GM18520 (cell line): ENCODE results near the gene RASGRP2.

Experiments used
- ATAC-seq: cut with Tn5 transposase; IDR thresholded peaks from one replicate; pipeline ENCODE4 v1.9.1; 2021; ENCODE audit not compliant: unreplicated experiment

The RASGRP2 gene

DNA sequence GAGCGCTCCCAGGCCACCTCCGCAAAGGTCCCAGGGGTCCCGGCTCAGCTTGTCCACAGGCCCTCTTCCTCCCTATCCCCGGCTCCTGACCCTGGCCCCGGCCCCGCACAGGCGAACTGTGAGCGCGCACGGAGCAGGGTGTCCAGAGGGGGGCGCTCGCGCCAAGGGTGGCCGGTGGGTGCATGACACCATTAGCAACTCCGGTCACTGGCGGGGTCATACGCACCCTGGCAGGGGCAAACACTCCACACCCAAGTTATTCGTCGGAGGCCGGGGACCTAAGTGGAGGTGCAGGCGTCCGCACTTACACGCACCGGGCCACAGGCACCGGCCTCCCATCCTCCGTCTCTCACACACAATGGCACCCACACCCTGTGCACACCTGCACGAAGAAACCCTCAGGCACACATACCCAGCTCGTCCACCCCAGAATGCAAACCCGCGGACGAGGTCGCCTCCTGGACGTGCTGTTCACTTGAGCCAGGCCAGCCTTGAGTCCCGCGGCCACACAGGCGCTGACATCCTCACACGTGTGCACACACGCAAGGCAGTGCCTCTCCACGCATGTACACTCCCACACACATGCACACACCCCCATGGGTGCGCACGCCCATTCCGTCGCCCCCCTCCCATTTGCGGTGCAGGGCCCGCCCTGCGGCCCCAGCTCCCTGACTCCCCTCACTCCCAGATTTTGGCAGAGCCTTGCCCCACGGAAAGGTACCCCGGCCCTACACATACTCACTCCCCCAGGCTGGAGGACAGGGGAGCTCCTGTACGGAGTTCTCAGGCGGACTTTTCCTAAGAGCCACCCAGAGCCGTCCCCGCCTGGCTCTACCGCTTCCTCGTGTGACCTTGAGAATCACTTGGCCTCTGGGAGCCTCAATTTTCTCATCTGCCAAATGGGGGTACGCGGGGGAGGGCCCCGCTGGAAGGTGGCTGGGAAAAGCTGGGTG, at the start of gene RASGRP2:
TSS of gene RASGRP2 (minus strand) at position 552 of the 953 bp plus-strand sequence. CDS start 1,276 bp downstream, outside the sequence.
- ATAC-seq = no peak

- ATAC-seq = no peak
Observed at GRCh38 chr11:64792482-64792881, 48.5 kb upstream of the RASGRP2 start.

- ATAC-seq = no peak
Observed at GRCh38 chr11:64791781-64792291, 47.9 kb upstream of the RASGRP2 start.

GRCh38 chr11:64790205-64791095, 46.5 kb upstream of the RASGRP2 start:
- ATAC-seq = no peak

DNA sequence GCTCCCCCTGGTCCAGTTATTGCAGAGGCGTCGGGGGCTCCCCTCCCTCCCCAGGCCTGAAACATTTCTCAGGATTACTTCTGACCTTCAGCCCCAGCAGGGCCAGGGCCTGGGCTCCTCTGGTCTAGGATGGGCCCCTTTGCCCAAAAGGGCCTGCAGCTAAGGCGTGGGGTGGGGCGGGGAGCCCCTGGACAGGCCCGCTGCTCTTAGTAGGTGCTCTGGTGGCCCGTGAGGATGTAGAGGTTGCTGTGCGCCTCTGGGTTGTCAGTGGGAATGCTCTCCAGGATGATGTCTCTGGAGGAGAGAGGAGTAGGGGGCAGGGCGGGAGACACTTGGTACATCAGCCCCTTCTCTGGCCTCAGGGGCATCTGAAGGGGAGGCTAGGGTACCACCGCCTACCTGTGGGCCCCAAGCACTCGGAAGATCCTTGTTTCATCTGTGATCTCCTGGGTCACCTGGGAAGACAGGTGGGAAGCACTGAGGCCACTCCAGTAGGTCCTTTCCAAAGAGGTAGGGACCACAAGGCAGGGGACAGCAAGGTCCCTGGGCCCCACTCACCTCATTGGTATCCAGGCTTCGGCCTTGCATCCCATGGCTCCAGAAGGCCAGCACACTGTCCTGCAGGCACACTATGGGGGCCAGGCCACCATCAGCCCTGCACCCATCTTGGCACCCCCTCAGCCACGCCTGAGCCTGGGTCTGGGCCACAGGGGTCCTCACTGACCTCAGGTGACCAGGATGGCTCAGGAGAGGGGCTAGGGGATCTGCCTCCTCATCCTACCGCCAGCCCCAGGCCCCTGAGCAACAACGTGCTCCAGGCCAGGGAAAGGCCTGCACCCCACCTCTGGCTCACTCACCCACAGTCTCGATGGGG, 45.6 kb upstream of the RASGRP2 start:
- ATAC-seq = no peak

DNA sequence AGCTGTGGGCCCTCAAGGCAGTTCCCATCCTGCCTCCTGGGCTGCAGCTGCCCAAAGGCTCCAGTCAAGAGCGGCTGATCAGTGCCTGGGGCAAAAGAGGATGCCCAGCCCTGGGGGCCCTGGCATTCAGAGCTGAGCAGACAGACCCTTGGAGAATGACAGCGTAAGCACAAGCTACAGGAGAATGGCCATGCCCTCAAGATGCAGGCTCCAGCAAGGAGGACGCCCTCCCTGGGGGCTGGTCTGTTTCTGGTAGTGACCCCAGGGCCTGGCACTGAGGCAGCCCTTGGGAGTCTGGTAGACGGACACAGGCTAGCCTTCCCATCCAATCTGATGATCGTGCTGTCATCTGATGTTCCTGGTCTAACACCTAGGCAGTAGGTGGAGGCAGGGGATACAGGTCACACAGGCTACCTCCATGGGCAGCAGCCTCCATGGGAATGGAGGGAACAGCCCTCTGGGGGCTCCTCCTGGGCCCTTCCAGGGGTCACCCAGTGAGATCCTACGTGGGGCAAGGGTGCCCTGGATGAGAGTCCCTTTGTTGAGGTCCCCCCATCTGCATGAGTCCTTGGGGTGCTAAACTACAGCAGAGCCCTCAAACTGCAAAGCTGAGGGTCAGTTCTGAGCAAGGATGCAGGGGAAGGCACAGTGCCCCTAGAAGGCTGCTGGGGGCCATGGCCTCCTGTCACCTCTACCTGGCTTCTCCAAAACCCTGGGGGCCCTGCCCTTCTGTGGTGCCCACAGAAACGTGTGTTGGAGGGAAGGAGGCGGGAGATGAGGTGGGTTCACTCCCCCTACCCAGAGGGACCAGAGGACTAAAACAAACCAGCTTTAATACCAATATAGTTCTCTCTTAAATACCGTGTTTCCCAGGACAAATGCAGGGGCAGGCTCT, 44.6 kb upstream of the RASGRP2 start:
- no peak for ATAC-seq

DNA sequence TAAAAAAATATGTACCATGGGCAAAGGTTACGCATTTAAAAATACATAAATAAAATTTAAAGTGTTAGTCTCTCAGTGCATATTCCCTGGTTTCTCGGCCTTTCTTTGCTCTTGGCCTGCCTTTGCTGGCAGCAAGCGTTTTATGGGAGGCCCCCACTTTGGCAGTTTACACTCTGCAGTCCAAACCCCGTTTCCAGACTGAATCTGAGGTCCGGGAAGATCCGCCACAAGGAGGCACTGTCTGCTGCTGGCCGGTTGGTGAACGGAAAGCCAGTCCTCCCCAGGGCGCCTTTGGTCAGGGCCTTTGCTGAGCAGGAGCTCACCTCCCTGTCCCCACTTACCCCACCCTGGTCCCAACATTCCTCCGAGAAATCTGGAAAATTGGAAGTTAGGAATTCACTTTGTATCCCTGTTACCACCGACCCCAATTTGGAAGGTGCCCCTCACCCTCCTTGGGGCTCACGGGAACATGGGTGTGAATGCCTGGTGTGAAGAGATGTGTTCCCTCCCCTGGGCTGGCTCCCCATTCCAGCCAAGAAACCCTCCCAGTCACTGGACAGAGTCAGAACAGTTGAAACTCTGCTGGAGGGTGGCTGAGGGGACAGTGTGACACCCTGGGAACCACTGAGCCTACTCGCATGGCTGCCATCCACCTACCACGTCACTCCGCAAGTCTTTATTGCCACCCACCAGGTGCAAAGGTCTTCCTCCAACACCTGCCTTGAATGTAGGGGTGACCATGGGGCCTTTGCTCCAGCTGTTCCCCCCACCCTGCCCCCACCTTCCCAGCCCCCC, 43.8 kb upstream of the RASGRP2 start:
- ATAC-seq = no peak

DNA sequence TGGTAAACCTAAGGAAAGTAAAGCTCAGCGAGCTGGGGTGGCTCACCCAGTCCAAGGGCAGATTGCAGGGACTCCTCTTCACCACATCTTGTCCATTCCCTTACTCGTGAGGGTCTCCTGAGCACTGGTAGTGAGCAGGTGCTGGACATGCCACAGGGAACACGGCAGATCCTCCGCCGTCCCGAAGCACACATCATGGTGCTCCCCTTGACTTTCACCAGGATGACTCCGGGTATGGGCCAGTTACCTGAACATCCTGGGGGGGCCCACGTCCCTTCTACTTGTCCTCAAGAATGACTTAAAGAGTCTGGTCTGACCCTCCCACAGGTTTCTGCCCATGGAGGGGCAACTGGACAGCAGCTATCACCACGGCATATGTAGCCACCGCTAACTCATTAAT, 42.4 kb upstream of the RASGRP2 start:
- no peak for ATAC-seq

DNA sequence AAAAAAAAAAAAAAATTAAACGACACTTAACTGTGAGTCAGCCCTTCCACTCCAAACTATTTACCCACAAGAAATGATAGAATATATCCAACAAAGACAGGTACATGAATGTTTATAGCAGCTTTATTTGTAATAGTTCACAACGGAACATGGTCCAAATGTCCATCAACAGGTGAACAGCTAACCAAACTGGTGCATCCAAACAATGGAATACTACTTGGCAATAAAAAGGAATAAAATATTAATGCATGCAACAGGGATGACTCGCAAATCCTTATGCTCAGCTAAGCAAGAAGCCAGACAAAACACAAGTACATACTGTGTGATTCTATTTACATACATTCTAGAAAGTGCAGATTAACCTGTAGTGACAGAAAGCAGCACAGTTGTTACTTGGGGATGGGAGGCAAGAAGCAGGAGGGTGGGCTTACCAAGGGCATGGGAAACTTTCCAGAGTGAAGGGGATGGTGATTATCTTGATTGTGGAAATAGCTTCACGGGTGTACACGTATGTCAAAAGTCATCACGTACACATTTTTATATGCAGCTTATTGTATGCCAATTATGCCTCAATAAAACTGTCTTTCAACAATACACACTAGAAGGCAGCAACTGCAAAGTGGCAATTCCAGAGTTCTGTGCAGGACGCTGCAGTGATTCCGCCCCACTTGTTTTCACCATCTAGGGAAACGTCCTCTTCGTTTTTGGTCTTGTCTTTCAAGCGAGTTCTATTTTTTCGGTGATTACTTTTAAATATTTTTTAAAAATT, 41.1 kb upstream of the RASGRP2 start:
- no peak for ATAC-seq

DNA sequence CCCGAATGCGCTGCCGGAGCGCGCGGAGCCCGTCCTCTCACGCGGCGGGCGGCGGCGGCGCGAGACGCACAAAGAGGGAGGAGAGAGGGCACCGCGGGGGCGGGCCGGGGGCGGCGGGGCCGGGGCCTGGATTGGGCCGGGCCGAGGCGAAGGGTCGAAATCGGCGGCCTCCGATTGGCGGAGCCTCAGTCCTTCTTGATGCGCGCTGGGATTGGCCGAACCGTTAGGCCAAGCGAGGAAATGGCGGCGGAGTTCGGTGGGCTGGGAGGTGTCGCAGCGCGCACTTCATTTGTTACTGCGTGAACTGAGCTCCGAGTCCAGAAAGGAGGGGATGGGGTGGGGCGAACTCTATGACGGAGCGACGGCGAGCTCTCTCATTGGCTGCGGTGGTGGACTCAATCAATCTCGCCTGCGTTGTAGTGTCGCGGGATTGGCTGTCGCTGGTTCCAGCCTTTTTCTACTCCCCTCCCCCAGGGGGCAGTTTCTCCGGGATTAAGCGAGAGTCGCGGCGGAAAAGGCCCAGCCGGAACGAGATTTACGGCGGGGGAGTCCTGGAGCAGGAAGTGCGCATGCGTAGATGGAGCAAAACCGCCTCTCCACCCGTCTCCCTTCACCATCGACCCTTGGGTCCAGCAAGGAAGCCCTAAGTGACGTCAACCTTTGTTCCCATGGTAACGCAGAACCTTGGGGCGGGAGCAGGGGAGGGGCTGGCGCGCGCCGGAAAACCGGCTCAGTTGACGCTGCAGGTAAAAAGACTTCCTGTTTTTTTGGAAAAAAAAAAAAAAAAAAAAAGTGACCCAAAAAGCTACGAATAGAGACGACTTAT, 34.7 kb upstream of the RASGRP2 start, which contains the start of gene SF1:
TSS of gene SF1 (minus strand) at position 70 of the 826 bp plus-strand sequence. CDS start 150 bp downstream, outside the sequence.
- peak; percentile 68 for ATAC-seq

GRCh38 chr11:64778223-64778472, 34.2 kb upstream of the RASGRP2 start:
- peak; percentile 15 for ATAC-seq

DNA sequence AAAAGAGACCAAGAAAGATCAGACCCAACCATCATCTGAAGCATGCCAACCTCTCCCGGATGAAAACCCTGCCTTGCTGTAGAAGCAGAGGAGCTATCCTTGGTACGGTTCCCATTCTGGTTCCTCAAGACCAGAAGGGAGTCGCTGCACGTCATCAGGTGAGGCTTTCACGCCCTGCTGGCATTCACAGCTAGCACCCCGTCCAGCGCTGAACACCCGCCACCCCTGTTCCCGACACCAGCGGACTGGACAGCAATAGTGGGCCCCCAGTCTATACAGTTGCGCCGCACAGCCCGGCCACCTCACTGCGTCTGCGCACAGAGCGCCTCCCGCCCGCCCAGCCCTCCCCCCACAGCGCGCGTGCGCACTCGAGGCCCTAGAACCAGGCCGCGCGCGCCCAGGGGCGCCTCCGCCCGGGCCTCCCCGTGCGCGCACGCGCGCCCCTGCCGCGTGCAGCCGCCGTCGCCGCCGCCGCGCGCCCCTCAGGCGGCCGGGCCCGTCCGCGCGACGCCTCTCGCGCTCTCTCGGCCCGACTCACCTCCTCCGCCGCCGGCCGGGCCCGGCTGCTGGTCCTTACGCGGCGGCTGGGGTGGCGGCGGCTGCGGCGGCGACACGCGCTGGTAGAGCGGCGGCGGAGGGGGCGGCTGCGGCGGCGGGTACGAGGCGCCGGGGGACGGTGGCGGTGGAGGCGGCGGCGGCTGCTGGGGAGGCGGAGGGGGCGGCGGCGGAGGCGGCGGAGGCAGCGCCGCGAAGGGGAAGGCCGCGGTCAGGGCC, 33.7 kb upstream of the RASGRP2 start:
- ATAC-seq = no peak

- ATAC-seq = no peak
Observed at GRCh38 chr11:64776875-64777274, 32.9 kb upstream of the RASGRP2 start.

DNA sequence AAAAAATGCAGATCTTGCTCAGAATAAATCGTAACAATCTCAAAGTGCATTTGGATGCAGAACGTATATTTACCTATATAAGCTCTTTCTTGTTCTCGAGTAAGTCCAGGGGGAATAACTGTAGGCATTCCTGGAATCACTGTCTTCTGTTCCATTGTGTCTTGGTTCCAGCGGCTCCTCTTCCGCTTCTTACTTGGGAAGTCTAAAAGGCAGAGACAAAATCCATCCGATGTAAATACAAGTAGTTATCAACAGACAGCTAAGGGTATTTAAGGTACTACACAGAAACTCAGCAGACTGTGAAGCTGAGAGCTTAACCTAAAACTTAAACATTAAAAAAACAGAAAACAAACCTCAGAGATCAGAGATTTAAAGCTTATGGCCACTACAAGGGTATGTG, 32.5 kb upstream of the RASGRP2 start:
- no peak for ATAC-seq

- ATAC-seq = no peak
Observed at GRCh38 chr11:64774144-64774543, 30.2 kb upstream of the RASGRP2 start.

DNA sequence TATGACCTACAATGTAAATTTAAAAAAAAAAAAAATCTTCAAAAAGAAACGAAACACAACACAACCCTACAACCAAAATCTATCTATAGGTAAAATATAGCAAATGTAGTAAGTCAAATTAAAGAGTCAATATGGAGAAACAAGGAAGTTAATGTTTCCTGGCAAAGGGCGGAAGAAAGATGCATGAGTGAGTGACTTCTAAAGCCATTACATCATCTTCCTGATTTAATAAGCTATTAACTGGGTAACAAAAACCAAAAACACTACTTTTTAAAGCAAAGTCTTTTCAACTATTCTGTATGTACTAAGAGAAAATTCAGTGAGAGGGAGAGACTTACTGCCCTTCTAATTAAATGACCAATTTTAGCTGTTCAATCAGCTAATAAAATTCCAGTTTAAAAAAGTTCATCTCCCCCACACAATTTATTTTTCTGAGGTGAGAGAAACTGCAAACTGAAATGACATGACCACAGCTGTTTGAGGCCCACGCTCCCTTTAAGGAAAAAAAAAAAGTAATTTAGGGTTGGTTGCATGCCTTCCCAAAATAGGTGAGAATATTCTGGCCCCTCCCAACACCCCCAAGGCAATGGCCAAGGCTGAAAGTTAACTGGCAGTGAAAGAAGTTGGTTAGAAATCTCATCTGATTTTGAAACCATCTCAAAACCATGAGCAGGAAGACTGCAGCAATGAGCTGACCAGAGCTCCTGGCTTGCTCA, 28.5 kb upstream of the RASGRP2 start:
- no peak for ATAC-seq
